Effector memory CD4-positive, alpha-beta T cell (primary cell): ENCODE results near the gene SLC22A23.
A peak's percentile ranks its signal among the peaks of the same experiment; 100 is the strongest.

Experiments
- DNase-seq, 3 donors: peaks; one replicate each; pipeline ENCODE4 v3.0.0-alpha.2; 2020
- H3K27ac ChIP-seq: 2 replicates; pipeline ENCODE4 v1.7.0; 2013; ENCODE audit warnings: mild to moderate bottlenecking, low read length, moderate library complexity; ENCODE audit not compliant: insufficient read depth, poor library complexity, severe bottlenecking
- H3K27me3 ChIP-seq: replicated peaks from 2 replicates; pipeline ENCODE4 v1.7.0; 2013; ENCODE audit warnings: mild to moderate bottlenecking, low read length; ENCODE audit not compliant: insufficient read depth, control insufficient read depth, poor library complexity, severe bottlenecking
- H3K36me3 ChIP-seq: 2 replicates; pipeline ENCODE4 v1.7.0; 2013; ENCODE audit warnings: mild to moderate bottlenecking, low read length, moderate library complexity; ENCODE audit not compliant: control insufficient read depth, insufficient read depth
- H3K4me1 ChIP-seq: 2 replicates; pipeline ENCODE4 v1.7.0; 2013; ENCODE audit warnings: low read length, mild to moderate bottlenecking; ENCODE audit not compliant: control insufficient read depth, insufficient read depth, poor library complexity, severe bottlenecking
- H3K4me3 ChIP-seq: 2 replicates; pipeline ENCODE4 v1.7.0; 2013; ENCODE audit warnings: low read length, low read depth, mild to moderate bottlenecking; ENCODE audit not compliant: insufficient read depth, poor library complexity, severe bottlenecking
- H3K9me3 ChIP-seq: 2 replicates; pipeline ENCODE4 v1.7.0; 2013; ENCODE audit warnings: mild to moderate bottlenecking, low read length, moderate library complexity; ENCODE audit not compliant: control insufficient read depth
- total RNA-seq, 3 donors: gene quantifications; one replicate each; lab custom pipeline; 2026; lab: John Stamatoyannopoulos, UW

SLC22A23 gene
- 3.7 to 13.0 (median 8.1) reads per million in 3 donors for total RNA-seq

GRCh38 chr6:3456898-3457709 is at the start of gene SLC22A23:
SLC22A23 (minus strand) TSS chr6:3457050; CDS start chr6:3456559, 491 bp downstream.
- peak within 1 kb of the TSS; percentile 44 for H3K27ac ChIP-seq

GRCh38 chr6:3506200-3506599 is 49.4 kb upstream of the SLC22A23 start:
- Histone ChIP-seq H3K4me1 (no peaks in the 10 kb centered on the region), H3K27me3 (no peaks in the 10 kb centered on the region), H3K36me3 (no peaks in the 10 kb centered on the region), H3K9me3 (no peaks in the 10 kb centered on the region), H3K4me3 (no peak overlapping the region), H3K27ac (no peak overlapping the region)
- no peak for DNase-seq

More at GRCh38 chr6:3456898-3457709, at the start of gene SLC22A23:
- Histone ChIP-seq H3K27me3 (peaks cover 10% of the 10 kb centered on the region), H3K4me3 (peak within 1 kb of the TSS; percentile 68), H3K4me1 (peaks cover 22% of the 10 kb centered on the region), H3K9me3 (no peaks in the 10 kb centered on the region), H3K36me3 (no peaks in the 10 kb centered on the region)
- DNase-seq, result peak; percentile 46 to 63 (median 56)

GRCh38 chr6:3504938-3505805 is 48.3 kb upstream of the SLC22A23 start:
- Histone ChIP-seq H3K4me1 (no peaks in the 10 kb centered on the region), H3K4me3 (no peak overlapping the region), H3K27me3 (no peaks in the 10 kb centered on the region), H3K9me3 (no peaks in the 10 kb centered on the region), H3K36me3 (no peaks in the 10 kb centered on the region), H3K27ac (no peak overlapping the region)
- DNase-seq, result no peak

- Histone ChIP-seq H3K36me3 (no peaks in the 10 kb centered on the region), H3K27ac (no peak overlapping the region), H3K4me3 (no peak overlapping the region), H3K27me3 (no peaks in the 10 kb centered on the region), H3K9me3 (no peaks in the 10 kb centered on the region), H3K4me1 (no peaks in the 10 kb centered on the region)
- no peak for DNase-seq
These were observed 47.5 kb upstream of the SLC22A23 start for GRCh38 chr6:3504354-3504753.

- Histone ChIP-seq H3K4me1 (no peaks in the 10 kb centered on the region), H3K4me3 (no peak overlapping the region), H3K36me3 (no peaks in the 10 kb centered on the region), H3K9me3 (no peaks in the 10 kb centered on the region), H3K27ac (no peak overlapping the region), H3K27me3 (no peaks in the 10 kb centered on the region)
- no peak for DNase-seq
These were observed 45.1 kb upstream of the SLC22A23 start for GRCh38 chr6:3501826-3502500.

- no peak overlapping the region for H3K4me3 ChIP-seq
- no peaks in the 10 kb centered on the region for H3K4me1 ChIP-seq
- no peaks in the 10 kb centered on the region for H3K9me3 ChIP-seq
- no peaks in the 10 kb centered on the region for H3K27me3 ChIP-seq
- H3K36me3 ChIP-seq, result no peaks in the 10 kb centered on the region
- no peak overlapping the region for H3K27ac ChIP-seq
- no peak for DNase-seq
These were observed 43.6 kb upstream of the SLC22A23 start for GRCh38 chr6:3500262-3501014.

- Histone ChIP-seq H3K36me3 (no peaks in the 10 kb centered on the region), H3K4me3 (no peak overlapping the region), H3K27ac (no peak overlapping the region), H3K4me1 (no peaks in the 10 kb centered on the region), H3K9me3 (no peaks in the 10 kb centered on the region), H3K27me3 (no peaks in the 10 kb centered on the region)
- DNase-seq, result no peak
These were observed 42.8 kb upstream of the SLC22A23 start for GRCh38 chr6:3499603-3500002.

GRCh38 chr6:3496395-3496794 is 39.5 kb upstream of the SLC22A23 start:
- Histone ChIP-seq H3K4me3 (no peak overlapping the region), H3K27ac (no peak overlapping the region), H3K27me3 (peaks cover 3% of the 10 kb centered on the region), H3K9me3 (no peaks in the 10 kb centered on the region), H3K36me3 (no peaks in the 10 kb centered on the region), H3K4me1 (no peaks in the 10 kb centered on the region)
- no peak for DNase-seq

GRCh38 chr6:3494391-3495100 is 37.7 kb upstream of the SLC22A23 start:
- Histone ChIP-seq H3K36me3 (no peaks in the 10 kb centered on the region), H3K9me3 (no peaks in the 10 kb centered on the region), H3K27ac (no peak overlapping the region), H3K4me3 (no peak overlapping the region), H3K4me1 (no peaks in the 10 kb centered on the region), H3K27me3 (peaks cover 3% of the 10 kb centered on the region)
- no peak for DNase-seq
